GM18519 (cell line): ENCODE data around the gene ELMO1.

Experiments used
- ATAC-seq: cut with Tn5 transposase; IDR thresholded peaks from one replicate; pipeline ENCODE4 v1.9.1; 2021; ENCODE audit warnings: mild to moderate bottlenecking, moderate library complexity; ENCODE audit not compliant: unreplicated experiment, low FRiP score

The ELMO1 gene

GRCh38 chr7:36910401-36910800 is 538.3 kb downstream of the ELMO1 start:
- ATAC-seq = no peak

GRCh38 chr7:36906956-36907635 is 541.6 kb downstream of the ELMO1 start:
- ATAC-seq = no peak

GRCh38 chr7:36906448-36906847 is 542.2 kb downstream of the ELMO1 start:
- no peak for ATAC-seq

- no peak for ATAC-seq
Observed at GRCh38 chr7:36905841-36906240, 542.8 kb downstream of the ELMO1 start.

DNA sequence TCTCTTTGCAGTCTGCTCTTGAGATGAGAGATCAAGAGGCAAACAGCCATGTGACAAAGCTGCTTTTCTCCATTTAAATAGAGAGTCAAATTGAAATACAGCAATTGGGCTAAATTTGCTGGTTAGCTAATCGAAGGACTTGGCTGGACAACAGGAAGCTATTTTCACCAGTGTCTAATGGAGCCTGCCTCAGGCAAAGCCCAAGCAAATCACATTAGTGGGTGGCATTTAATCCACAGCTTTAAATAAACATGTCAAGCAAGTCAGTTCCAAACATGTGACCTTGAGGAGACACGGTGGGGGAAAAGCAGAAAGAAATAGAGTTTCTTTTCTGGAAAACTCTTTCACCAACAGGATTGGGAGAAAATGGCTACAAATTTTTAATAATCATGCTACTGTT is 543.9 kb downstream of the ELMO1 start:
- ATAC-seq = no peak

DNA sequence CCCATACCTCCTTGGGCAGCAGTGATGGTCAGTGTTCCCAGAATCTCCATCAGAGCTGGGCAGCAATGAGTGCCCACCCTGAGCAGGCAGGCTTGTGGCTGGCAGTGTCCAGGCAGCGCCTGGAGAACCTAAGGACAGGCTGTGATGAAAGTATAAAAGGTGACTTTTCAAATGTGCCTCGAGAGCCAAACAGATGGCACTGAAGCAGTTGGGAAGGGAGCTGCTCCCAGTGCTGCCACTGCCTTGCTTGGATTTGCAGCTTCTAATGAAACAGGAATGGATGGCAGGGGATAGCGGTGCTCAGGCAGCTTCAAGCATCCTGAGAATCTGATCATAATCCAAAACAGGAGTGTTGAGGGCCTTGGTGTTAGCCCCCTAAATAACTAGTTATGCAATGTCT is 544.6 kb downstream of the ELMO1 start:
- no peak for ATAC-seq

- no peak for ATAC-seq
Observed at GRCh38 chr7:36900988-36901710, 547.5 kb downstream of the ELMO1 start.

GRCh38 chr7:36898186-36898585 is 550.5 kb downstream of the ELMO1 start:
- ATAC-seq = no peak

DNA sequence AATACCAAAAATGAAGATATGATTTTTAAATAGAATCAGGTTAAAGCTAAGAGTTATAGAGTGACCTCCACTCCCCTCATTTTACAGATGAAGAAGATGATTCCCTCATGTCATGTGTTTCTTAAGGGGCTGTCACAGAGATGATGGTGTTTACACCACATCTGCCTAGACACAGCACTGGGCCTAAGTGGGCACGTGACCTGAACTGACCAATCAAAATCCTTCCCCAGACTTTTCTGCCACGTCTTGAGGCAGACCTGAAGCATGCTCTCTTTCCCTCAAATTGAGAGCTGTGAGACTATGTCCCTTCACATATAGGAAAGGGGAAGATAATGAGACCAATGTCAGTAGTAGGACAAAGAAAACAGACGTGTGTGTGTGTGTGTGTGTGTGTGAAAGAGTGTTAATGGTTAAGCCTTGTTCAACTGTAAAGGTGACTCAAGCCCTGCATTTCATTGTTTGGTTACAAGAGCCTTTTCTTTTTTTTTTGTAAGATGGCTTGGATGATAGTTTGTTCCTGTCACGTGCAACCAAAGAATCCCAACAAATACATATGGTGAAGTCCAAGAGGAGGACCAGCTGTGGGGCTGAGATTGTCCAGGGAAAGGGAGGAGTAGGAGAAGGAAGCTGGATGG is 551.6 kb downstream of the ELMO1 start:
- ATAC-seq = no peak

DNA sequence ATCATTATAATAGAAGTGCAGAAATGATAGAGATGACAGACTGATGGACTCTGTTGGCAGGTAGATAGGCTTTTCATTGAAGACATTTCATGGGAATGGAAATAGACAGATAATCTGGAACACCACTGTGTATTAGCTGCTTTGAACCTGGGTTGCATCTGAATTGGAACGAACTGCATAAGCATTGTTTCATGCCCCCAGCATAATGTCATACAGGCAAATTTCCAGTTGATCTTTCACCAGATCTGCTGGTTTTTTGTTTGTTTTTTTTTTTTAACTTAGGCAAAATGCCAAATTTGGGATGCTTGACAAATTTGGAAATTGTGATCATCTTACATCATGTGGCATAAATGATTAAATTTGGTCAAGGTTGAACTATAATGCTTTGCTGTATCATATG is 552.2 kb downstream of the ELMO1 start:
- no peak for ATAC-seq

- ATAC-seq = no peak
Observed at GRCh38 chr7:36895192-36895591, 553.5 kb downstream of the ELMO1 start.

- ATAC-seq = no peak
Observed at GRCh38 chr7:36894190-36894589, 554.5 kb downstream of the ELMO1 start.

DNA sequence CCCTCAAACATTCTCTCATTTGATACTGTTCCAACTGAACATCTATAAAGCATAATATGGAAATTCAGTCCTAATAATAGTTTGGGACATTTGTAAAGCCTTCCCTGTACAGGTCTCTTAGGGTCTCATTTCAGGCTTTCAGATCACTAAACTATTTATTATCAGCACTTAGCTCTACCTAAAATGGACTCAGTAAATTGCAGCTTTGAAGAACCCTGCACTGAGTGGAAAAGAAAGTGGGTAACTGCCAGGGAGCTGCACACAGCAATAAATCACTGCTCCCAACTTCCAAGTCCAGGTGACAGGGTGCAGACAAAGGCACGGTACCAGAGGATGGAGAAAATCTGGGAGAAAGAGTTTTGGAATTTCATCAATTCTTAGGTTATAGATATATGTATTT is 559.5 kb downstream of the ELMO1 start:
- ATAC-seq = no peak

GRCh38 chr7:36887969-36888368 is 560.7 kb downstream of the ELMO1 start:
- no peak for ATAC-seq

- no peak for ATAC-seq
Observed at GRCh38 chr7:36887233-36887632, 561.4 kb downstream of the ELMO1 start.

DNA sequence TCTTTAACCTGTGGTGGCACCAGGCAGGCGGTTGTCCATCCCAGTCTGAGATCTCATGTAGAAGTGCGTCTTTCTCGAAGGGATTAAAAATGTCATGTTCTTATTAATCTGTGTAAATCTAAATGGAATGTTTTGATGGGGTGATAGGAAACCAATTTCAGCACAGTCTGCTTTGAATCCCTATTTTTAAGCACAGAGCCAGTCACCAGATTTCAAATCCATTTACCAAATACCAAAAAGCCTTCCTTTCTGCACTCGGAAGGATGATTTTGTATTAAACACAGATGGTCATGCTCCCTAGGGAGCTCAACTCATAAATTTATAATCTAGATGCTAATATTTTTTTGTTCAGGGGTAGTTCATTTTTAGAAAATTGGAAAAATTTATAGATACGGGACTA is 563.8 kb downstream of the ELMO1 start:
- ATAC-seq = no peak

- ATAC-seq = no peak
Observed at GRCh38 chr7:36884351-36884750, 564.3 kb downstream of the ELMO1 start.

GRCh38 chr7:36881233-36881874 is 567.3 kb downstream of the ELMO1 start:
- ATAC-seq = no peak

DNA sequence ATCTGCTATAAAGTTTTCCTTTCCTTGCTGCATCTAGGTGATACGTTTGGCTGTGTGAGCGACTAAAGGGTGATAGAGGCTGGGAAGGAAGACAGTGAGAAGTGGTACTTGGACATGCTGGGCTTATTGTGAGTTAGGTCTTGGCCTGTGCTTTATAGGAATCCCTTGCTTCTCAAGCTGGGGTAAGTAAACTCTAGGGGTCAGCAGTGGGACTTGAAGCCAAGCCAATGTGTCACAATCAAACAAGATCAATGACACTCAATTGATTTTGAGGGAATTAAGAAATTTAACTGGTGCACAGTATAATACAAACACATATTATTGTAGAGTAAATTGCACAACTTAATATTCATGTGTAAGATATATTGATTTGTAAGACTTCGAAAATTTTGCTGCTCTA is 568.6 kb downstream of the ELMO1 start:
- no peak for ATAC-seq

- ATAC-seq = no peak
Observed at GRCh38 chr7:36879021-36879420, 569.6 kb downstream of the ELMO1 start.

DNA sequence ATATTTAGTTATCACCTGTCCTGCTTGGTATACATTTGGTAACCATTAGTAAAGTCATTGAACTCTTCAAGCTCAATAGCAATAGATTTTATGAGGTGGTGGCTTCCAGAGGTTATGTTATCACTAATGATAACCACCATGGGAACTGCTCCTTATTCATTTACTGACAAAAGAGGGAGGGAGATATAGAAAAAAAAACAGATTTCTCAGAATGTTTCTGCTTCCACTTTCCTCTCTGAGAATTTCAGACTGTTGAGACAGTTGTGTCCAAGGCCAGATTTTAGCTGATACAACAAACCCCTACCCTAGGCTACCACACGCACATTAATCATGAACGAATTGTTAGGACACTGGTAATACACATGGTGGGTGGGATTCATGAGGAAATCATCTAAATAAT is 570.4 kb downstream of the ELMO1 start:
- no peak for ATAC-seq
